Endothelial cell of umbilical vein (primary cell): Measurements from ENCODE around the gene SC5D. TPM values are rescaled to one million over a fixed set of nuclear protein-coding genes. Genes with fewer than 3 reads are reported as not detected.

Experiments used
- BruUV-seq: library from RNA; stranded (reverse); fragments of 400-500 nt; replicated peaks from 2 replicates; lab custom pipeline; 2021; lab: Mats Ljungman, UMichigan
- CTCF ChIA-PET: fragments of 300-600, 350-600 bp; sonication (Branson Sonifier 250); formaldehyde crosslinking; loops from one replicate; lab custom pipeline; 2021; ENCODE audit warnings: antibody characterized with exemption, inconsistent platforms; lab: Charles Lee
- POLR2A ChIA-PET: fragments of 300-600, 350-600 bp; sonication (Branson Sonifier 250); formaldehyde crosslinking; loops from one replicate; lab custom pipeline; 2021; ENCODE audit warnings: antibody characterized with exemption, inconsistent platforms; lab: Charles Lee
- DNase-seq: peaks from one replicate; pipeline ENCODE4 v3.0.0-alpha.2; 2011; ENCODE audit warnings: low read depth, low spot score
- FAIRE-seq: peaks from 2 replicates; lab custom pipeline; 2011; peaks lifted over from hg19 to GRCh38; lab: Jason Lieb, UNC
- H2AFZ ChIP-seq: 2 replicates; pipeline ENCODE4 v1.6.0; 2012; ENCODE audit warnings: low read depth, low read length, control low read depth, inconsistent platforms
- H3K27ac ChIP-seq: 2 replicates; pipeline ENCODE4 v1.5.1; 2011; ENCODE audit warnings: low read depth, mild to moderate bottlenecking, control low read depth, low read length, moderate library complexity; ENCODE audit not compliant: insufficient read depth
- H3K27me3 ChIP-seq, 2 experiments: 2 replicates each; pipeline versions ENCODE4 v1.6.0 to v1.6.1; 2011; ENCODE audit warnings: low read length in 2 of 2, mixed read lengths in 1 of 2; ENCODE audit not compliant: control insufficient read depth in 2 of 2, insufficient read depth in 2 of 2
- H3K36me3 ChIP-seq, 2 experiments: 2 replicates in 1 of 2; 3 replicates in 1 of 2; pipeline ENCODE4 v1.5.1; 2011; ENCODE audit warnings: low read length in 2 of 2, mild to moderate bottlenecking in 1 of 2, moderate library complexity in 1 of 2; ENCODE audit not compliant: control insufficient read depth in 2 of 2, insufficient read depth in 2 of 2; ENCODE audit errors: extremely low read depth in 1 of 2
- H3K4me1 ChIP-seq: 3 replicates; pipeline ENCODE4 v1.5.1; 2011; ENCODE audit warnings: mild to moderate bottlenecking, low read length; ENCODE audit not compliant: control insufficient read depth, insufficient read depth; ENCODE audit errors: extremely low read depth
- H3K4me2 ChIP-seq: 2 replicates; pipeline ENCODE4 v1.6.1; 2011; ENCODE audit warnings: low read length, control low read depth, mixed read lengths; ENCODE audit not compliant: insufficient read depth
- H3K4me3 ChIP-seq, 3 experiments: fragments of 200-600 bp in 1 of 3; sonication (generic), shearing (Covaris generic) in 1 of 3; replicated peaks in 1 of 3; 2 replicates each; pipeline ENCODE4 v1.5.1; 2011 to 2016; ENCODE audit warnings: control low read depth in 3 of 3, low read length in 3 of 3, mild to moderate bottlenecking in 2 of 3, inconsistent platforms in 1 of 3, low read depth in 1 of 3, moderate library complexity in 1 of 3; ENCODE audit not compliant: insufficient read depth in 1 of 3
- H3K79me2 ChIP-seq: 2 replicates; pipeline ENCODE4 v1.6.0; 2012; ENCODE audit warnings: low read length, inconsistent platforms; ENCODE audit not compliant: control insufficient read depth, insufficient read depth
- H3K9ac ChIP-seq: replicated peaks from 2 replicates; pipeline ENCODE3; 2011; ENCODE audit warnings: low read length, control low read depth; ENCODE audit not compliant: insufficient read depth; ENCODE audit errors: extremely low read depth
- H3K9me1 ChIP-seq: replicated peaks from 3 replicates; pipeline ENCODE4 v1.6.0; 2011; ENCODE audit warnings: mild to moderate bottlenecking, low read length; ENCODE audit not compliant: control insufficient read depth, insufficient read depth; ENCODE audit errors: extremely low read depth
- H3K9me3 ChIP-seq: replicated peaks from 2 replicates; pipeline ENCODE4 v1.5.1; 2012; ENCODE audit warnings: low read length, inconsistent platforms; ENCODE audit not compliant: control insufficient read depth, insufficient read depth
- H4K20me1 ChIP-seq: replicated peaks from 2 replicates; pipeline ENCODE3; 2011; ENCODE audit warnings: mild to moderate bottlenecking, low read length; ENCODE audit not compliant: control insufficient read depth, insufficient read depth; ENCODE audit errors: extremely low read depth
- EZH2 ChIP-seq: IDR thresholded peaks from 2 replicates; pipeline ENCODE4 v1.6.1; 2012; ENCODE audit warnings: borderline replicate concordance, low read depth, mild to moderate bottlenecking, moderate library complexity, low read length, inconsistent platforms; ENCODE audit not compliant: severe bottlenecking
- FOS ChIP-seq: IDR thresholded peaks from 2 replicates; pipeline ENCODE4 v1.6.1; 2011; ENCODE audit warnings: mild to moderate bottlenecking, low read length, moderate library complexity, borderline replicate concordance; ENCODE audit not compliant: insufficient read depth
- GATA2 ChIP-seq: IDR thresholded peaks from 2 replicates; pipeline ENCODE4 v1.7.0; 2011; ENCODE audit warnings: low read depth, mild to moderate bottlenecking, moderate library complexity, mixed read lengths, low read length; ENCODE audit not compliant: insufficient read length, insufficient read depth
- JUN ChIP-seq: IDR thresholded peaks from 2 replicates; pipeline ENCODE4 v1.6.1; 2011; ENCODE audit warnings: borderline replicate concordance, low read depth; ENCODE audit not compliant: insufficient read length, insufficient read depth
- MAX ChIP-seq: IDR thresholded peaks from 2 replicates; pipeline ENCODE4 v1.6.1; 2011; ENCODE audit not compliant: insufficient read depth, insufficient read length
- MYC ChIP-seq: IDR thresholded peaks from one replicate; pipeline ENCODE4 v1.6.1; 2011; ENCODE audit warnings: mild to moderate bottlenecking, low read depth, low read length
- POLR2A ChIP-seq: IDR thresholded peaks from 2 replicates; pipeline ENCODE4 v1.6.1; 2012; ENCODE audit warnings: low read depth, mild to moderate bottlenecking, control low read depth, low read length
- POLR2AphosphoS5 ChIP-seq: IDR thresholded peaks from 2 replicates; pipeline ENCODE4 v1.6.1; 2012; ENCODE audit warnings: low read depth, mild to moderate bottlenecking, control low read depth, low read length, moderate library complexity; ENCODE audit not compliant: insufficient read depth
- dilution Hi-C: fragments of 300-500 bp; cut with MboI; formaldehyde crosslinking; loops from one replicate; pipeline ENCODE4 v1.15.0; 2019; ENCODE audit warnings: low sequenced_read_pairs; ENCODE audit not compliant: extremely low pct_ligation_motif_present
- intact Hi-C: fragments of 100-400 bp; cut with micrococcal nuclease; formaldehyde crosslinking; loops from one replicate; pipeline ENCODE4 v1.10.0; 2022
- polyA plus RNA-seq, 4 experiments: library from polyadenylated mRNA; depleted of rRNA in 3 of 4; stranded (reverse) in 3 of 4; unstranded in 1 of 4; fragments of >200 nt; gene quantifications; 2 replicates each; pipeline versions ENCODE4 v1.2.1 to v1.2.3, GENCODE V29; 2011 to 2012; ENCODE audit warnings: missing spikeins in 1 of 4
- total RNA-seq: library from RNA; stranded (reverse); gene quantifications from 2 replicates; pipeline ENCODE4 v1.2.3, GENCODE V29; 2021

Gene SC5D
- total and polyA plus RNA-seq, 2 donors (not counting 3 experiments of a cell fraction or from before 2014, with no cell fraction given), result 37.1 to 40.0 TPM

GRCh38 chr11:121338536-121338935, 46.0 kb downstream of the SC5D start:
- Histone ChIP-seq H3K79me2 (no peaks in the 10 kb centered on the region), H4K20me1 (no peaks in the 10 kb centered on the region), H3K4me1 (no peaks in the 10 kb centered on the region), H3K27ac (no peak overlapping the region), H3K4me3 (no peak overlapping the region), H2AFZ (no peak overlapping the region), H3K9ac (no peak overlapping the region), H3K27me3 (peaks cover 2 to 5% of the 10 kb centered on the region in 2 experiments), H3K4me2 (no peak overlapping the region), H3K9me1 (no peaks in the 10 kb centered on the region), H3K9me3 (no peaks in the 10 kb centered on the region), H3K36me3 (no peaks in the 10 kb centered on the region)
- CTCF ChIA-PET, result no interaction called here
- POLR2A ChIA-PET, result no interaction called here
- no TSS peak for BruUV-seq
- dilution Hi-C loops (no loop called here), intact Hi-C loops (no loop called here)
- no peak for FAIRE-seq
- no peak for TF ChIP-seq MAX
- TF ChIP-seq FOS, result no peak
- TF ChIP-seq POLR2A, result no peak
- no peak for TF ChIP-seq POLR2AphosphoS5
- TF ChIP-seq EZH2, result no peak
- no peak for TF ChIP-seq JUN
- no peak for TF ChIP-seq MYC
- TF ChIP-seq GATA2, result no peak
- DNase-seq, result no peak

- intact Hi-C loops, result no loop called here
- no peaks in the 10 kb centered on the region for H3K9me1 ChIP-seq
- H3K9ac ChIP-seq, result no peak overlapping the region
- no peaks in the 10 kb centered on the region for H3K27me3 ChIP-seq
- H3K4me3 ChIP-seq, result no peak overlapping the region
- no peak for FAIRE-seq
- H3K4me2 ChIP-seq, result no peak overlapping the region
- no peaks in the 10 kb centered on the region for H3K9me3 ChIP-seq
- H3K36me3 ChIP-seq, result no peaks in the 10 kb centered on the region
- no peaks in the 10 kb centered on the region for H3K4me1 ChIP-seq
- no peak overlapping the region for H3K27ac ChIP-seq
- no peaks in the 10 kb centered on the region for H4K20me1 ChIP-seq
- no peaks in the 10 kb centered on the region for H3K79me2 ChIP-seq
- ChIA-PET POLR2A (no interaction called here), CTCF (interaction anchor here (1.1 kb wide), 1 partner anchor 251 kb away, joined by 4 read pairs; no protein-coding TSS in a partner anchor)
- no peak overlapping the region for H2AFZ ChIP-seq
- no peak for TF ChIP-seq GATA2
- no peak for TF ChIP-seq POLR2AphosphoS5
- TF ChIP-seq JUN, result no peak
- no peak for TF ChIP-seq MAX
- no TSS peak for BruUV-seq
- dilution Hi-C loops, result no loop called here
- no peak for DNase-seq
Measured at GRCh38 chr11:121340032-121340580, 47.5 kb downstream of the SC5D start.
